ENCODE results near the gene NDOR1.

GRCh38 chr9:137221506-137222111 is 16.1 kb downstream of the NDOR1 start:
- TF ChIP-seq JUN (IDR thresholded peaks at IDR 0.05; ENCODE audit: low read depth, low read length): no peak
- no peak for TF ChIP-seq CTCF (IDR thresholded peaks at IDR 0.05; ENCODE audit: control extremely low read depth in 1 of 3, insufficient read depth in 1 of 3, low read depth in 1 of 3, low read length in 3 of 3)
- no peak for TF ChIP-seq MAX (IDR thresholded peaks at IDR 0.05)
- no peak for TF ChIP-seq POLR2A (IDR thresholded peaks at IDR 0.05; ENCODE audit: control extremely low read depth in 1 of 2, low read depth in 2 of 2, low read length in 2 of 2)
- TF ChIP-seq RAD21 (IDR thresholded peaks at IDR 0.05 in 1 of 2, conservative IDR thresholded peaks at IDR 0.05 in 1 of 2; ENCODE audit: low read depth in 2 of 2, low read length in 2 of 2): no peak
- no peak for TF ChIP-seq TAF7 (optimal IDR thresholded peaks at IDR 0.05; ENCODE audit: borderline replicate concordance, low read depth, low read length)
- TF ChIP-seq USF2 (IDR thresholded peaks at IDR 0.05; ENCODE audit: low read length): no peak

Data from H1 (cell line).